Caco-2 (cell line): ENCODE measurements around the gene BUD23. TPM values are rescaled to one million over a fixed set of nuclear protein-coding genes. Genes with fewer than 3 reads are reported as not detected.
A peak's percentile ranks its signal among the peaks of the same experiment; 100 is the strongest.

Source experiments
- BruUV-seq: library from RNA; stranded (reverse); fragments of 400-500 nt; replicated peaks from 2 replicates; lab custom pipeline; 2021; lab: Mats Ljungman, UMichigan
- CTCF ChIA-PET: fragments of 300-600 bp; sonication (Branson Sonifier 250); formaldehyde crosslinking; loops from one replicate; lab custom pipeline; 2022; ENCODE audit warnings: antibody characterized with exemption; lab: Charles Lee
- POLR2A ChIA-PET: fragments of 300-600 bp; sonication (Branson Sonifier 250); formaldehyde crosslinking; loops from one replicate; lab custom pipeline; 2022; ENCODE audit warnings: antibody characterized with exemption; lab: Charles Lee
- DNase-seq, 2 experiments: peaks; one replicate each; pipeline versions ENCODE4 v3.0.0 to v3.0.0-alpha.2; 2020 to 2022
- H3K27me3 ChIP-seq: replicated peaks from 2 replicates; pipeline ENCODE4 v1.6.0; 2011; ENCODE audit warnings: low read length; ENCODE audit not compliant: control insufficient read depth, insufficient read depth
- H3K36me3 ChIP-seq: 2 replicates; pipeline ENCODE4 v1.5.1; 2011; ENCODE audit warnings: low read length; ENCODE audit not compliant: control insufficient read depth, insufficient read depth
- H3K4me1 ChIP-seq: fragments of 250-450 bp; sonication (Bioruptor Pico); 2 replicates; pipeline ENCODE4 v1.5.1; 2020; ENCODE audit warnings: mild to moderate bottlenecking
- H3K4me3 ChIP-seq: 2 replicates; pipeline ENCODE4 v1.5.1; 2011; ENCODE audit warnings: low read depth, mild to moderate bottlenecking, control low read depth, low read length
- H3K9me3 ChIP-seq: fragments of 250-450 bp; sonication (Bioruptor Pico); 2 replicates; pipeline ENCODE4 v1.5.1; 2020; ENCODE audit warnings: mild to moderate bottlenecking, moderate library complexity
- H3K27ac Mint-ChIP-seq: one replicate; pipeline ENCODE4 v1.8.0; 2022; ENCODE audit warnings: mixed read lengths; ENCODE audit not compliant: unreplicated experiment
- H3K27me3 Mint-ChIP-seq: one replicate; pipeline ENCODE4 v1.8.0; 2022; ENCODE audit warnings: mixed read lengths; ENCODE audit not compliant: insufficient read depth, unreplicated experiment
- H3K36me3 Mint-ChIP-seq: one replicate; pipeline ENCODE4 v1.8.0; 2022; ENCODE audit warnings: mild to moderate bottlenecking, mixed read lengths; ENCODE audit not compliant: insufficient read depth, unreplicated experiment
- H3K4me1 Mint-ChIP-seq: one replicate; pipeline ENCODE4 v1.8.0; 2022; ENCODE audit warnings: low read depth, mixed read lengths; ENCODE audit not compliant: unreplicated experiment
- H3K4me3 Mint-ChIP-seq: one replicate; pipeline ENCODE4 v1.8.0; 2022; ENCODE audit warnings: mild to moderate bottlenecking, moderate library complexity, mixed read lengths; ENCODE audit not compliant: unreplicated experiment
- H3K9me3 Mint-ChIP-seq: one replicate; pipeline ENCODE4 v1.8.0; 2022; ENCODE audit warnings: mixed read lengths; ENCODE audit not compliant: unreplicated experiment
- intact Hi-C: fragments of 100-400 bp; cut with micrococcal nuclease; formaldehyde crosslinking; loops from one replicate; pipeline ENCODE4 v1.10.0; 2022; ENCODE audit not compliant: unreplicated experiment
- total RNA-seq: library from RNA; stranded (reverse); gene quantifications from 2 replicates; pipeline ENCODE4 v1.2.3, GENCODE V29; 2022
- TF ChIP-seq, protein P1 (sequence below), 2 experiments: fragments of 200-600 bp in 1 of 2; IDR thresholded peaks; 1 replicate in 1 of 2; 2 replicates in 1 of 2; pipeline versions ENCODE4 v1.5.1 to v1.8.0; 2011 to 2022; ENCODE audit warnings: antibody characterized with exemption in 1 of 2, control low read depth in 1 of 2, inconsistent platforms in 1 of 2, low read depth in 1 of 2, low read length in 1 of 2, mild to moderate bottlenecking in 1 of 2, moderate library complexity in 1 of 2; ENCODE audit not compliant: insufficient read depth in 1 of 2, severe bottlenecking in 1 of 2, unreplicated experiment in 1 of 2

BUD23 gene
- total RNA-seq, 1 experiment from 2014 or later, result 144 TPM

DNA sequence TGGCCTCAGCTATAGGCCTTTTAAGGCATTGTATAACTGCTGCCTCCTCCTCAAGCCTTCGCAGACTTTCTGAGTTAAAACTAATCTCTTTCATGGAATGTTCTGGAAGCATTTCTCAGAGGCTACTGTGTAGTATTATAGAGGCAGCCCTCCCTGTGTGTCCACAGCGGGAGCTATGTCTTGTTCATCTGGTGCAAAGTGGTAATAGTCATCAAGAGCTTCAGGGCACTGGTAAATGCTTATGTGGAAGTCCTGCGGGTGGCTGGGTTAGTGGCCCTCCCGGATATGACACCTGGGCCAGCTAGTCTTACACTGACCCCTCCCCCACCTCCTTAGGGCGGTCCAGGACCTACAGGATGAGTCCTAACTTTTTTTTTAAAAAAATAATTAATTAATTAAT, 57.4 kb downstream of the BUD23 start:
- POLR2A ChIA-PET, result interaction anchor here (0.6 to 6.5 kb wide), 4 partner anchors 29 to 172 kb away, joined by 3 to 127 read pairs (median 4); partner anchors contain the start of genes CLDN3, CLDN4 and METTL27
- H3K27ac Mint-ChIP-seq, result peak overlapping the region; percentile 100
- no peak overlapping the region for H3K4me3 ChIP-seq
- DNase-seq, result peak in 1 of 2 experiments; percentile 69
- H3K36me3 Mint-ChIP-seq, result peaks cover 60% of the 10 kb centered on the region
- no peaks in the 10 kb centered on the region for H3K27me3 Mint-ChIP-seq
- no peaks in the 10 kb centered on the region for H3K27me3 ChIP-seq
- peak overlapping the region; percentile 33 for H3K4me3 Mint-ChIP-seq
- intact Hi-C loops, result no loop called here
- no peaks in the 10 kb centered on the region for H3K9me3 ChIP-seq
- peaks cover 8% of the 10 kb centered on the region for H3K36me3 ChIP-seq
- TF ChIP-seq, protein P1, sequence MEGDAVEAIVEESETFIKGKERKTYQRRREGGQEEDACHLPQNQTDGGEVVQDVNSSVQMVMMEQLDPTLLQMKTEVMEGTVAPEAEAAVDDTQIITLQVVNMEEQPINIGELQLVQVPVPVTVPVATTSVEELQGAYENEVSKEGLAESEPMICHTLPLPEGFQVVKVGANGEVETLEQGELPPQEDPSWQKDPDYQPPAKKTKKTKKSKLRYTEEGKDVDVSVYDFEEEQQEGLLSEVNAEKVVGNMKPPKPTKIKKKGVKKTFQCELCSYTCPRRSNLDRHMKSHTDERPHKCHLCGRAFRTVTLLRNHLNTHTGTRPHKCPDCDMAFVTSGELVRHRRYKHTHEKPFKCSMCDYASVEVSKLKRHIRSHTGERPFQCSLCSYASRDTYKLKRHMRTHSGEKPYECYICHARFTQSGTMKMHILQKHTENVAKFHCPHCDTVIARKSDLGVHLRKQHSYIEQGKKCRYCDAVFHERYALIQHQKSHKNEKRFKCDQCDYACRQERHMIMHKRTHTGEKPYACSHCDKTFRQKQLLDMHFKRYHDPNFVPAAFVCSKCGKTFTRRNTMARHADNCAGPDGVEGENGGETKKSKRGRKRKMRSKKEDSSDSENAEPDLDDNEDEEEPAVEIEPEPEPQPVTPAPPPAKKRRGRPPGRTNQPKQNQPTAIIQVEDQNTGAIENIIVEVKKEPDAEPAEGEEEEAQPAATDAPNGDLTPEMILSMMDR (IDR thresholded peaks at IDR 0.05; ENCODE audit: insufficient read depth in 1 of 2, low read depth in 1 of 2, low read length in 1 of 2, severe bottlenecking in 1 of 2, unreplicated experiment in 1 of 2), result no peak
- H3K4me1 ChIP-seq, result peaks cover 45% of the 10 kb centered on the region
- BruUV-seq, result no TSS peak
- CTCF ChIA-PET, result interaction anchor here (1.3 kb wide), 1 partner anchor 112 kb away, joined by 7 read pairs; no protein-coding TSS in a partner anchor
- H3K4me1 Mint-ChIP-seq, result peaks cover 23% of the 10 kb centered on the region
- H3K9me3 Mint-ChIP-seq, result no peaks in the 10 kb centered on the region

DNA sequence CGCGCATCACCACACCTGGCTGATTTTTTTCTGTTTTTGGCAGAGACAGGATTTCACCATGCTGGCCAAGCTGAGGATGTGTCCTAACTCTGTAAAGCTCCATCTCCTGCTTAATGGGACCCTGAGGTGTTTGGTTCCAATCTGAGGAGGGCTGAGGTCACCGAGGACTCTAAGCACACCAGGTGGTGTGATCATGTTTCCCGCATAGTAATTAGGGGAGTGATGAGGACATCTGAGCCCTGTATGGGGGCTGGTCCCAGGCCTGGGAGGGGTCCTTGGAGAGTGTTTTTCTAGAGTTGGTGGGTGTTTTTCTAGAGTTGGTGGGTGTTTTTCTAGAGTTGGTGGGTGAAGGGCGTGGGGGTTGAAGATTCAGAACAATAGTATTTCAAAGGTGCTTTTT, 58.2 kb downstream of the BUD23 start:
- H3K4me1 Mint-ChIP-seq, result peaks cover 31% of the 10 kb centered on the region
- DNase-seq, result peak; percentile 67 to 80
- Histone ChIP-seq H3K9me3 (no peaks in the 10 kb centered on the region), H3K4me3 (no peak overlapping the region), H3K36me3 (peaks cover 7% of the 10 kb centered on the region), H3K4me1 (peaks cover 47% of the 10 kb centered on the region), H3K27me3 (no peaks in the 10 kb centered on the region)
- intact Hi-C loops, result no loop called here
- ChIA-PET CTCF (interaction anchor here (0.7 to 1.3 kb wide), 2 partner anchors 113 to 216 kb away, joined by 4 to 7 read pairs; no protein-coding TSS in a partner anchor), POLR2A (interaction anchor here (1.3 to 6.5 kb wide), 3 partner anchors 28 to 185 kb away, joined by 3 to 127 read pairs (median 4); partner anchors contain the start of genes CLDN3 and CLDN4)
- H3K27me3 Mint-ChIP-seq, result no peaks in the 10 kb centered on the region
- H3K36me3 Mint-ChIP-seq, result peaks cover 60% of the 10 kb centered on the region
- TF ChIP-seq, protein P1 (IDR thresholded peaks at IDR 0.05; ENCODE audit: insufficient read depth in 1 of 2, low read depth in 1 of 2, low read length in 1 of 2, severe bottlenecking in 1 of 2, unreplicated experiment in 1 of 2), result no peak
- H3K9me3 Mint-ChIP-seq, result no peaks in the 10 kb centered on the region
- peak overlapping the region; percentile 70 for H3K4me3 Mint-ChIP-seq
- peak overlapping the region; percentile 100 for H3K27ac Mint-ChIP-seq
- BruUV-seq, result no TSS peak

DNA sequence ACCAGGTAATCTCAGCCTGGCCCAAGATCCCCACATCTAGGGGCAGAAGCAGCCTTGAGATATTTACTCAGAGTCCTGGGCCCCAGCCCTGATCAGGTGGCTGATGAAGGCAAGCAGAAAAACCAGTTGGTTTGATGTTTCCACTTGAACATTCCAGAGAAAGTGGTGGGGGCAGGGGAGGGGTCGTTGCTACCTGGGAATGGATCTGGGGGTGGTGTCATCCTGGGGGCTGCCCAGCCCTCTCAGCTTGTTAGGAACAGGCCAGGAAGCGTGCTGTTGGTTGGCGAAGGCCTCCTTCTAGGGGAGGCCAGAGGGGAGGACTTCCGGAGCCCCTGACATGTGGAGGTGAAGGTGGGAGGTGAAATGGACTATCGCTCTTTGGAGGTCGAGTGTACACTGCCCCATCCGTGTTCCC, 58.9 kb downstream of the BUD23 start:
- peaks cover 31% of the 10 kb centered on the region for H3K4me1 Mint-ChIP-seq
- DNase-seq, result peak; percentile 95 to 98
- no peaks in the 10 kb centered on the region for H3K27me3 ChIP-seq
- peak overlapping the region; percentile 70 for H3K4me3 Mint-ChIP-seq
- intact Hi-C loops, result no loop called here
- ChIA-PET CTCF (interaction anchor here (1.1 kb wide), 2 partner anchors 28 to 87 kb away, joined by 3 to 5 read pairs; partner anchors contain the start of gene CLDN3), POLR2A (interaction anchor here (0.5 to 6.5 kb wide), 13 partner anchors 8 to 186 kb away, joined by 3 to 127 read pairs (median 4); partner anchors contain the start of genes CLDN3, CLDN4 and METTL27)
- H3K9me3 ChIP-seq, result no peaks in the 10 kb centered on the region
- no peaks in the 10 kb centered on the region for H3K27me3 Mint-ChIP-seq
- peaks cover 1% of the 10 kb centered on the region for H3K36me3 ChIP-seq
- peaks cover 44% of the 10 kb centered on the region for H3K4me1 ChIP-seq
- BruUV-seq, result no TSS peak
- H3K9me3 Mint-ChIP-seq, result no peaks in the 10 kb centered on the region
- H3K36me3 Mint-ChIP-seq, result peaks cover 54% of the 10 kb centered on the region
- H3K4me3 ChIP-seq, result peak overlapping the region; percentile 34
- TF ChIP-seq, protein P1 (IDR thresholded peaks at IDR 0.05; ENCODE audit: insufficient read depth in 1 of 2, low read depth in 1 of 2, low read length in 1 of 2, severe bottlenecking in 1 of 2, unreplicated experiment in 1 of 2), result peak in 1 of 2 experiments; percentile 18
- peak overlapping the region; percentile 100 for H3K27ac Mint-ChIP-seq
